MCF 10A (cell line): Measurements from ENCODE around the gene LRP8. TPM values are rescaled to one million over a fixed set of nuclear protein-coding genes. Genes with fewer than 3 reads are reported as not detected.

ENCODE experiments used
- BruUV-seq: library from RNA; stranded (reverse); fragments of 400-500 nt; replicated peaks from 2 replicates; lab custom pipeline; 2021; lab: Mats Ljungman, UMichigan
- CTCF ChIA-PET: fragments of 300-600 bp; sonication (Branson Sonifier 250); formaldehyde crosslinking; extraction: SDS; loops from one replicate; lab custom pipeline; 2021; ENCODE audit warnings: antibody characterized with exemption, inconsistent platforms; lab: Yijun Ruan, JAX
- POLR2A ChIA-PET: fragments of 300-600, 350-650 bp; sonication (Branson Sonifier 250); formaldehyde crosslinking; extraction: SDS; loops from one replicate; lab custom pipeline; 2020; ENCODE audit warnings: antibody characterized with exemption, inconsistent platforms; lab: Yijun Ruan, JAX
- DNase-seq: peaks from one replicate; pipeline ENCODE4 v3.0.0-alpha.2; 2018; ENCODE audit not compliant: unreplicated experiment
- H3K27ac Mint-ChIP-seq: one replicate; pipeline ENCODE4 v1.8.0; 2022; ENCODE audit warnings: mild to moderate bottlenecking, low read depth, mixed read lengths; ENCODE audit not compliant: unreplicated experiment
- H3K27me3 Mint-ChIP-seq: one replicate; pipeline ENCODE4 v1.8.0; 2022; ENCODE audit warnings: mixed read lengths; ENCODE audit not compliant: insufficient read depth, unreplicated experiment
- H3K36me3 Mint-ChIP-seq: one replicate; pipeline ENCODE4 v1.8.0; 2022; ENCODE audit warnings: mild to moderate bottlenecking, moderate library complexity, mixed read lengths; ENCODE audit not compliant: insufficient read depth, unreplicated experiment
- H3K4me1 Mint-ChIP-seq: one replicate; pipeline ENCODE4 v1.8.0; 2022; ENCODE audit warnings: mixed read lengths; ENCODE audit not compliant: insufficient read depth, unreplicated experiment
- H3K4me3 Mint-ChIP-seq: one replicate; pipeline ENCODE4 v1.8.0; 2022; ENCODE audit warnings: mild to moderate bottlenecking, moderate library complexity, mixed read lengths; ENCODE audit not compliant: unreplicated experiment
- H3K9me3 Mint-ChIP-seq: one replicate; pipeline ENCODE4 v1.8.0; 2022; ENCODE audit warnings: mixed read lengths; ENCODE audit not compliant: unreplicated experiment
- intact Hi-C: fragments of 100-400 bp; cut with micrococcal nuclease; formaldehyde crosslinking; loops from 2 replicates; pipeline ENCODE4 v1.14.1; 2022
- total RNA-seq: library from RNA; stranded (reverse); gene quantifications from 2 replicates; pipeline ENCODE4 v1.2.3, GENCODE V29; 2022
- TF ChIP-seq, protein P1 (sequence below): fragments of 200-600 bp; IDR thresholded peaks from one replicate; pipeline ENCODE4 v1.8.0; 2022; ENCODE audit warnings: antibody characterized with exemption, mild to moderate bottlenecking; ENCODE audit not compliant: unreplicated experiment

Gene LRP8
- total RNA-seq, 1 experiment from 2014 or later, result 21.8 TPM

DNA sequence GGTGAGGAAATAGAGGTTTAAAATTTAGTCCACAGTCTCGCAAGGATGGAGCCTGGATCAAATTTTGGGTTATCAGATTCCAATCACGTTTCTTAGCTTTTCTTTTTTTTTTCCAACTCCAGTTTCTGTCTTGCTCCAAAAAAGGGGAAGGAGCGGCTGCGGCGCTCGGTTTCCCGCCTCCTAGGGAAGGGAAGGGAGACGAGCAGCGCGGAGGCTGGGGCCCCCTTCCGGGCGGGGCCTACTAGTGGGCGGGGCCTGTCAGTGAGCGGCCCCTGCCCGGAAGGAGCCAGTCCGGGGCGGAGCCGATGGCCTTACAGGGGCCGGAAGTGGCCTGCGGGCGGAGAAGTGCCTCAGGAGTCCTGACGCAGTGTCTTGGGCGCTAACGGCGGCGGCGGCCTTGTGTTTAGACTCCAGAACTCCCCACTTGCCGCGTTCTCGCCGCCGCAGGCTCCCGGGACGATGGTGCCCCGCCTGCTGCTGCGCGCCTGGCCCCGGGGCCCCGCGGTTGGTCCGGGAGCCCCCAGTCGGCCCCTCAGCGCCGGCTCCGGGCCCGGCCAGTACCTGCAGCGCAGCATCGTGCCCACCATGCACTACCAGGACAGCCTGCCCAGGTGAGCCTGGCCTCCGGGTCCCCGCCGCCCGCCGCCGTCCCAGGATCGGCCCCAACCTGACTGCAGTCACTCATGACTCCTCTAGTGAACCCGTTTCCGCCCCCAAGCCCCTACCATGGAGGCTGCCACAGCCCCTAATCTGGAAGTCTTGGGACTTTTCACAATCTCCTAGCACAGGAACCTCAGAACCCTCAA, 131.2 kb downstream of the LRP8 start, which contains the start of gene CPT2:
CPT2 (plus strand) TSS at position 340 of the 806 bp plus-strand sequence; CDS start at position 460, 120 bp downstream.
- H3K27me3 Mint-ChIP-seq, result no peaks in the 10 kb centered on the region
- TF ChIP-seq, protein P1, sequence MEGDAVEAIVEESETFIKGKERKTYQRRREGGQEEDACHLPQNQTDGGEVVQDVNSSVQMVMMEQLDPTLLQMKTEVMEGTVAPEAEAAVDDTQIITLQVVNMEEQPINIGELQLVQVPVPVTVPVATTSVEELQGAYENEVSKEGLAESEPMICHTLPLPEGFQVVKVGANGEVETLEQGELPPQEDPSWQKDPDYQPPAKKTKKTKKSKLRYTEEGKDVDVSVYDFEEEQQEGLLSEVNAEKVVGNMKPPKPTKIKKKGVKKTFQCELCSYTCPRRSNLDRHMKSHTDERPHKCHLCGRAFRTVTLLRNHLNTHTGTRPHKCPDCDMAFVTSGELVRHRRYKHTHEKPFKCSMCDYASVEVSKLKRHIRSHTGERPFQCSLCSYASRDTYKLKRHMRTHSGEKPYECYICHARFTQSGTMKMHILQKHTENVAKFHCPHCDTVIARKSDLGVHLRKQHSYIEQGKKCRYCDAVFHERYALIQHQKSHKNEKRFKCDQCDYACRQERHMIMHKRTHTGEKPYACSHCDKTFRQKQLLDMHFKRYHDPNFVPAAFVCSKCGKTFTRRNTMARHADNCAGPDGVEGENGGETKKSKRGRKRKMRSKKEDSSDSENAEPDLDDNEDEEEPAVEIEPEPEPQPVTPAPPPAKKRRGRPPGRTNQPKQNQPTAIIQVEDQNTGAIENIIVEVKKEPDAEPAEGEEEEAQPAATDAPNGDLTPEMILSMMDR, result no peak
- BruUV-seq, result TSS peak; percentile 32
- CTCF ChIA-PET, result interaction anchor here (0.6 to 2.7 kb wide), 6 partner anchors 10 to 278 kb away, joined by 3 to 17 read pairs (median 6); no protein-coding TSS in a partner anchor
- peaks cover 7% of the 10 kb centered on the region for H3K36me3 Mint-ChIP-seq
- DNase-seq, result peak; percentile 91
- peak within 1 kb of the TSS; percentile 98 for H3K27ac Mint-ChIP-seq
- peaks cover 24% of the 10 kb centered on the region for H3K4me1 Mint-ChIP-seq
- POLR2A ChIA-PET, result interaction anchor here (0.6 to 4.3 kb wide), 14 partner anchors 11 to 1348 kb away, joined by 3 to 49 read pairs (median 4); partner anchors contain the start of gene CZIB
- no peaks in the 10 kb centered on the region for H3K9me3 Mint-ChIP-seq
- intact Hi-C loops, result no loop called here
- peak within 1 kb of the TSS; percentile 94 for H3K4me3 Mint-ChIP-seq

DNA sequence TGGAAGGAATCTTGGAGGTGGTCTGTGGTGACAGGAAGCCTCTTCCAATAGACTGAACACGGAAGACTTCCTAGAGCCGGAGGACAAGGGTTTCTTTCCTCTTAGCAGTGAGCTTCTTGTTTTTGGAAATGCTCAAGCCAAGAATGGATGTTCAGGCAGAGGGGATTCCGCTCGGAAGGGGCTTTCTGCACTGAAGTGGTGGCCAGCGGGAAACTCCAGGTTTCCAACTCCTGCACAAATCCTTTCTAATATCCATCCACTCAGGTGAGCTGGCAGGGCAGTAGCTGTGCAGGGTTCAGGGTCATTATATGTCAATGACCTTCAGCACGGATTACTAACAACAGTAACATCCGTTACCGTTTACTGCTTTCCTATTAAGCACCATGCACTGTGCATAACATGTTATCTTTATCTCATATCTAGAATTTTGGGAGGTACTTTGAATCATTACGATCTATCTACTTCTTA, 131.8 kb downstream of the LRP8 start:
- H3K36me3 Mint-ChIP-seq, result peaks cover 2% of the 10 kb centered on the region
- H3K4me3 Mint-ChIP-seq, result peak overlapping the region; percentile 94
- CTCF ChIA-PET, result interaction anchor here (0.6 to 2.7 kb wide), 6 partner anchors 9 to 277 kb away, joined by 3 to 17 read pairs (median 6); no protein-coding TSS in a partner anchor
- H3K4me1 Mint-ChIP-seq, result peaks cover 20% of the 10 kb centered on the region
- POLR2A ChIA-PET, result interaction anchor here (0.6 to 4.3 kb wide), 11 partner anchors 11 to 1349 kb away, joined by 3 to 49 read pairs (median 4); partner anchors contain the start of gene CZIB
- DNase-seq, result no peak
- BruUV-seq, result no TSS peak
- intact Hi-C loops, result no loop called here
- H3K27ac Mint-ChIP-seq, result peak overlapping the region; percentile 98
- no peaks in the 10 kb centered on the region for H3K27me3 Mint-ChIP-seq
- TF ChIP-seq, protein P1, result no peak
- no peaks in the 10 kb centered on the region for H3K9me3 Mint-ChIP-seq

DNA sequence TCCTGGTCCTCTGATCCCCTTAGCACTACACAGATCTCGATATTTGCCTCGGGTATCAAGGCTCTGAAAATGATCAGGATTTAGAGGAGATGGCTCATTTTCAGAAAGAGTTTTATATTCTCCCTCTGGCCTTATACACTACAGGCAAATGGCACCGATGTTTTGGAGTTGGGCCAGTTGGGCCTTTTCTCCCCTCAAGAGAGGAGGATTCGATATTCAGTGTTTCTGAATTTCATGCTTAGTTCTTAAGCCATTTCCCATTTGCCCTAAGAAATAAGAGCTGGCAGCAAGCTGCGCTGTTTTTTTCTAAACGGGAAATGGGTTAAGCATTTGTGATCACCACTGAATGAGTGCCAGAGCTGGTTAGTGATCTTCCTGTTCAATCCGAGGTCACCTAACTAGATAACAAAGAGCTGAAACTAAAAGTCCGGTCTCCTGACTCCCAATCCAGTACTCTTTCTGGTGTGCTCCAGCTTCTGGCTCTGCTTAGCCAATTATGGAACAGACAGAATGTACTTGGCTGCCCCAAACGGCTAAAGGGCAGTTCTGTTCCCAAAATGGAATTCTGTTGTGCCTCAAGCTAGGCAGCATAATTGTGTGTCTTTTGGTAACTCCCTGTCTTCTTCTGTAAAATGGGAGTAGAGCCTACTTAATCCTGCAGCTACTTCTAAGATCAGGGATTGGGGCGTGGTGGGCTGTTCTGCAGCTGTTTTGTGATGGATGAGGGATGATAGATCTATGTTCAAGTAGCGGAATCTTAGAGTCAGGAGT, 132.4 kb downstream of the LRP8 start:
- no peaks in the 10 kb centered on the region for H3K9me3 Mint-ChIP-seq
- TF ChIP-seq, protein P1, result no peak
- CTCF ChIA-PET, result interaction anchor here (0.7 to 2.7 kb wide), 4 partner anchors 9 to 141 kb away, joined by 5 to 17 read pairs (median 10); no protein-coding TSS in a partner anchor
- peak overlapping the region; percentile 94 for H3K4me3 Mint-ChIP-seq
- H3K4me1 Mint-ChIP-seq, result peaks cover 17% of the 10 kb centered on the region
- peak overlapping the region; percentile 50 for H3K27ac Mint-ChIP-seq
- H3K27me3 Mint-ChIP-seq, result no peaks in the 10 kb centered on the region
- BruUV-seq, result no TSS peak
- intact Hi-C loops, result no loop called here
- POLR2A ChIA-PET, result interaction anchor here (0.9 to 4.3 kb wide), 6 partner anchors 10 to 470 kb away, joined by 3 to 49 read pairs (median 4); partner anchors contain the start of gene CZIB
- no peaks in the 10 kb centered on the region for H3K36me3 Mint-ChIP-seq
- no peak for DNase-seq

Other genes starting within 250 kb of the LRP8 start
- not detected in 2 replicates for gene SLC1A7, start 185.4 kb downstream of the LRP8 start, total RNA-seq
- 17.3 and 19.6 TPM in 2 replicates for gene CPT2, start 131.2 kb downstream of the LRP8 start, total RNA-seq
- gene CZIB, start 107.4 kb downstream of the LRP8 start, total RNA-seq, result 37.2 and 45.0 TPM in 2 replicates
- gene MAGOH, start 89.6 kb downstream of the LRP8 start, total RNA-seq, result 68.2 and 70.3 TPM in 2 replicates
- gene DMRTB1, start 131.3 kb upstream of the LRP8 start, total RNA-seq, result not detected in 2 replicates